Ascending aorta (tissue), 2 donors: Measurements from ENCODE around the gene MDN1. TPM values are rescaled to one million over a fixed set of nuclear protein-coding genes. Genes with fewer than 3 reads are reported as not detected.
A peak's percentile ranks its signal among the peaks of the same experiment; 100 is the strongest.
"Not testable (repeated sequence)": the region's sequence is repeated elsewhere in the genome, so short reads cannot be mapped to it uniquely, and the experiment has no call there.

Experiments used
- DNase-seq, 2 donors: peaks; one replicate each; pipeline ENCODE4 v3.0.0-alpha.2; 2019; ENCODE audit warnings: low spot score in 2 of 2
- H3K27ac ChIP-seq, 2 donors: fragments of 200-600 bp; sonication (generic); one replicate each; pipeline ENCODE4 v1.5.1; 2016 to 2017; ENCODE audit warnings: mild to moderate bottlenecking in 1 of 2
- H3K27me3 ChIP-seq: fragments of 200-600 bp; sonication (generic); one replicate; pipeline ENCODE4 v1.5.1; 2017
- H3K36me3 ChIP-seq, 2 donors: fragments of 200-600 bp; sonication (generic); one replicate each; pipeline ENCODE4 v1.5.1; 2016
- H3K4me1 ChIP-seq, 2 donors: fragments of 200-600 bp; sonication (generic); one replicate each; pipeline ENCODE4 v1.5.1; 2016 to 2017; ENCODE audit warnings: mild to moderate bottlenecking in 1 of 2
- H3K4me3 ChIP-seq, 2 donors: fragments of 200-600 bp; sonication (generic); one replicate each; pipeline ENCODE4 v1.5.1; 2016 to 2017; ENCODE audit warnings: mild to moderate bottlenecking in 1 of 2
- H3K9me3 ChIP-seq, 2 donors: fragments of 200-600 bp; sonication (generic); one replicate each; pipeline ENCODE4 v1.5.1; 2016
- intact Hi-C: fragments of 100-400 bp; cut with DNase I; formaldehyde crosslinking; loops from one replicate; pipeline ENCODE4 v1.15.1; 2023
- total RNA-seq: library from RNA; depleted of rRNA; stranded (reverse); fragments of >200 nt; gene quantifications from one replicate; pipeline ENCODE4 v1.1.0, GENCODE V29; 2016
- TF ChIP-seq, protein P1 (sequence below), 3 experiments: fragments of 200-600 bp in 2 of 3; fragments of 450-650 bp in 1 of 3; sonication (generic) in 2 of 3; IDR thresholded peaks; one replicate each; pipeline ENCODE4 v1.5.1; 2016 to 2019; ENCODE audit warnings: antibody characterized with exemption in 3 of 3, mild to moderate bottlenecking in 1 of 3, moderate library complexity in 1 of 3

The MDN1 gene
- total RNA-seq, 1 donor from 2014 or later: 12.2 TPM

- H3K4me1 ChIP-seq: peaks cover 6 to 9% of the 10 kb centered on the region in 2 donors
- H3K4me3 ChIP-seq: no peak overlapping the region
- TF ChIP-seq, protein P1, sequence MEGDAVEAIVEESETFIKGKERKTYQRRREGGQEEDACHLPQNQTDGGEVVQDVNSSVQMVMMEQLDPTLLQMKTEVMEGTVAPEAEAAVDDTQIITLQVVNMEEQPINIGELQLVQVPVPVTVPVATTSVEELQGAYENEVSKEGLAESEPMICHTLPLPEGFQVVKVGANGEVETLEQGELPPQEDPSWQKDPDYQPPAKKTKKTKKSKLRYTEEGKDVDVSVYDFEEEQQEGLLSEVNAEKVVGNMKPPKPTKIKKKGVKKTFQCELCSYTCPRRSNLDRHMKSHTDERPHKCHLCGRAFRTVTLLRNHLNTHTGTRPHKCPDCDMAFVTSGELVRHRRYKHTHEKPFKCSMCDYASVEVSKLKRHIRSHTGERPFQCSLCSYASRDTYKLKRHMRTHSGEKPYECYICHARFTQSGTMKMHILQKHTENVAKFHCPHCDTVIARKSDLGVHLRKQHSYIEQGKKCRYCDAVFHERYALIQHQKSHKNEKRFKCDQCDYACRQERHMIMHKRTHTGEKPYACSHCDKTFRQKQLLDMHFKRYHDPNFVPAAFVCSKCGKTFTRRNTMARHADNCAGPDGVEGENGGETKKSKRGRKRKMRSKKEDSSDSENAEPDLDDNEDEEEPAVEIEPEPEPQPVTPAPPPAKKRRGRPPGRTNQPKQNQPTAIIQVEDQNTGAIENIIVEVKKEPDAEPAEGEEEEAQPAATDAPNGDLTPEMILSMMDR (IDR thresholded peaks at IDR 0.05): no peak
- intact Hi-C loops: no loop called here
- peaks cover 20 to 26% of the 10 kb centered on the region in 2 donors for H3K36me3 ChIP-seq
- H3K9me3 ChIP-seq: no peaks in the 10 kb centered on the region
- DNase-seq: no peak
- H3K27ac ChIP-seq: no peak overlapping the region
- H3K27me3 ChIP-seq: no peaks in the 10 kb centered on the region
These were observed 178.8 kb downstream of the MDN1 start for GRCh38 chr6:89640804-89641203.

DNA sequence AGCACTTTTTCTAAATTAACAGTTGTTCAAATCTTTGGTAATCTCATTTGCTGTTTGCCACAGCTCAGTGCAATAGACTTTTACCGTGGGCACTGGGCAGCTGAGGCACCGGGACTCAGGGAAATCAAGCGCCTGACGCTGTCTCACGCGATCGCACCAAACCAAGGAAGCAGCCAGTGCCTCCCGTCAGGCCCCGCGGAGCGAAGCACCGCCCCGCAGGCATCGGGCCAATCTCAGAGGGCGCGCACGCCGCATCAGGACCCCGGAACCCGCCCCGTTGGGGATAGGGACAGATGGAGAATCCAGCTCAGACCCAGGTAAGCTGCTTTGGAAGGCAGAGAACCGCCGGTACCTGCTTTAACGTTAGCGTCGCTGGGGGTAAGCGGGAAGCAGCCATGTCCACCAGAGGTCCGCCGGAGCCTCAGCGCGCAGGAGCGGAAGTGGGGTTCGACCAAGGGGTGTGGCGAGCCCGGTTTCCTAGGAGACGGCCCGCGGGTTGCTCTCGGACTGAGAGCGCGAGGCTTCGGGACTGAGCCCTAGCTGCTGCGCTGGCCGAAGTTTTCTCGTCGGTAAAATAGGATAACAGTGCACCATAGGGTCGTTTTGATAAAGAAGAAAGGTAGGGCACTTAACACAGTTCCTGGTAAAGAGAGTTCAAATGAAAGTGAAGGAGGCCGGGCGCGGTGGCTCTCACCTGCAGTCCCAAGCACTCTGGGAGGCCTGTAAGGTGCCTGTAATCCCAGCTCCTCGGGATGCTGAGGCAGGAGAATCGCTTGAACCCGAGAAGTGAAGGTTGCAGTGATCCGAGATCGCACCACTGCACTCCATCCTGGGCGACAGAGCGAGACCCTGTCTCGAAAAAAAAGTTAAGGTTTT is 181.0 kb downstream of the MDN1 start, which contains the start of gene LYRM2:
LYRM2 (minus strand) TSS at position 428 of the 876 bp plus-strand sequence; CDS start at position 397, 31 bp downstream.
- Histone ChIP-seq H3K27ac (peak within 1 kb of the TSS; percentile 84 to 89), H3K4me1 (peaks cover 6 to 9% of the 10 kb centered on the region in 2 donors), H3K36me3 (peaks cover 13 to 15% of the 10 kb centered on the region in 2 donors), H3K4me3 (peak within 1 kb of the TSS; percentile 56 to 72), H3K27me3 (no peaks in the 10 kb centered on the region), H3K9me3 (no peaks in the 10 kb centered on the region)
- intact Hi-C loops: loop anchor here (1.0 to 5.0 kb wide), 4 partner anchors 190 to 675 kb away; partner anchors contain the start of genes ANKRD6, CASP8AP2 and RNGTT
- peak; percentile 76 to 96 for DNase-seq
- TF ChIP-seq, protein P1 (IDR thresholded peaks at IDR 0.05): peak in 1 of 3 experiments; percentile 10

DNA sequence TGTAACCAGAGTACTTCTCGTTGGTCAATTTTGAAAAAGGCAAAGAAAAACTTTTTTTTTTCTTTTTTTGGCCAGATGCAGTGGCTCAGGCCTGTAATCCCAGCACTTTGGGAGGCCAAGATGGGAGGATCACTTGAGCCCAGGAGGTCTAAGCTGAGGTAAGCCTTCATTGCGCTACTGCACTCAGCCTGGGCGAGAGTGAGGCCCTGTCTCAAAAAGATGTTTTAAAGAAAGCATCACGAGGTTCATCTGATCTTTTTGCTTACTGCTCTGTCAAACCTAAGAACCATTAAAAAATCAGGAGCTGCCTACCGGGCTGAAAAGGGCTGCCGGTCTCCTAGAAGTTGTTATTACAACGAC is 181.7 kb downstream of the MDN1 start:
- TF ChIP-seq, protein P1 (IDR thresholded peaks at IDR 0.05): no peak
- H3K9me3 ChIP-seq: no peaks in the 10 kb centered on the region
- H3K4me3 ChIP-seq: peak overlapping the region; percentile 56 to 72
- H3K27ac ChIP-seq: peak overlapping the region; percentile 84 to 89
- intact Hi-C loops: loop anchor here (1.0 to 5.0 kb wide), 4 partner anchors 191 to 675 kb away; partner anchors contain the start of genes ANKRD6, CASP8AP2 and RNGTT
- H3K27me3 ChIP-seq: no peaks in the 10 kb centered on the region
- DNase-seq: no peak
- peaks cover 8% of the 10 kb centered on the region in 2 donors for H3K36me3 ChIP-seq
- H3K4me1 ChIP-seq: peaks cover 6 to 9% of the 10 kb centered on the region in 2 donors

GRCh38 chr6:89636412-89636811 is 183.2 kb downstream of the MDN1 start:
- not testable (repeated sequence) for H3K36me3 ChIP-seq, H3K4me1 ChIP-seq, H3K9me3 ChIP-seq, H3K4me3 ChIP-seq, H3K27me3 ChIP-seq, DNase-seq, H3K27ac ChIP-seq
- intact Hi-C loops: loop anchor here (5.0 kb wide), 1 partner anchor 269 kb away; no protein-coding TSS in a partner anchor

GRCh38 chr6:89630488-89630887 is 189.1 kb downstream of the MDN1 start:
- peaks cover 31 to 48% of the 10 kb centered on the region in 2 donors for H3K36me3 ChIP-seq
- no peak for DNase-seq
- intact Hi-C loops: no loop called here
- H3K9me3 ChIP-seq: no peaks in the 10 kb centered on the region
- no peaks in the 10 kb centered on the region for H3K4me1 ChIP-seq
- peak overlapping the region; percentile 20 to 42 for H3K27ac ChIP-seq
- no peak overlapping the region for H3K4me3 ChIP-seq
- TF ChIP-seq, protein P1 (IDR thresholded peaks at IDR 0.05): no peak
- H3K27me3 ChIP-seq: no peaks in the 10 kb centered on the region

DNA sequence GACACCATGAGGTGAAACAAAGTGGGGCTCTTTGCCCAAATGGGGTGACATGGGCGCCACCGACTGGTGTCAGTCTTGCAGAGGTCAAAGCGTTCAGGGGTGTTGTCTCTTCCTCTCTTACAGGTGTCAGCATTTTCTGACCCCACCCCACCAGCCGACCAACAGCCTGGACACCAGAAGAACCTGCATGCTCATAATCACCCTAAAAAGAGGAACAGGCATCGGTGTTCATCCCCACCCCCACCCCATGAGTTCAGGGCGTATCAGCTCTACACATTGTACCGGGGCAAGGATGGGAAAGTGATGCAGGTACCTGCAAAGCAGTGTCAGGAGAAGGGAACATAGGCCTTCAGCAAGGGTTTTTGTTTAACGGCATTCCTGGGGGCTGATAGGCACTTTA is 195.8 kb downstream of the MDN1 start:
- DNase-seq: no peak
- no peaks in the 10 kb centered on the region for H3K27me3 ChIP-seq
- no peak overlapping the region for H3K27ac ChIP-seq
- H3K4me1 ChIP-seq: no peaks in the 10 kb centered on the region
- intact Hi-C loops: no loop called here
- H3K4me3 ChIP-seq: no peak overlapping the region
- TF ChIP-seq, protein P1 (IDR thresholded peaks at IDR 0.05): no peak
- peaks cover 48 to 58% of the 10 kb centered on the region in 2 donors for H3K36me3 ChIP-seq
- no peaks in the 10 kb centered on the region for H3K9me3 ChIP-seq
